H1 (cell line): ENCODE results near the gene CFAP44. TPM values are rescaled to one million over a fixed set of nuclear protein-coding genes. Genes with fewer than 3 reads are reported as not detected.

Experiments used
- CTCF ChIA-PET: fragments of 300-600 bp; sonication (Branson Sonifier 250); formaldehyde crosslinking; loops from one replicate; lab custom pipeline; 2021; ENCODE audit not compliant: partially characterized antibody; lab: Charles Lee
- POLR2A ChIA-PET: fragments of 300-600 bp; sonication (Branson Sonifier 250); formaldehyde crosslinking; loops from one replicate; lab custom pipeline; 2021; ENCODE audit warnings: inconsistent platforms; ENCODE audit not compliant: partially characterized antibody; lab: Charles Lee
- DNase-seq, 2 experiments: peaks; one replicate each; pipeline versions ENCODE4 v3.0.0 to v3.0.0-alpha.2; 2010 to 2022; ENCODE audit warnings: low spot score in 2 of 2, low read depth in 1 of 2, mixed read lengths in 1 of 2
- FAIRE-seq: peaks from 2 replicates; lab custom pipeline; 2011; peaks lifted over from hg19 to GRCh38; lab: Jason Lieb, UNC
- H2AFZ ChIP-seq: 2 replicates; pipeline ENCODE4 v1.8.1; 2012; ENCODE audit warnings: low read length, inconsistent platforms
- H2AK5ac ChIP-seq: 2 replicates; pipeline ENCODE4 v1.6.1; 2013; ENCODE audit warnings: low read depth, low read length
- H2BK120ac ChIP-seq: replicated peaks from 2 replicates; pipeline ENCODE3; 2013; ENCODE audit warnings: low read depth, low read length, inconsistent platforms
- H2BK12ac ChIP-seq: 2 replicates; pipeline ENCODE4 v1.6.1; 2013; ENCODE audit warnings: low read depth, low read length
- H2BK15ac ChIP-seq: 2 replicates; pipeline ENCODE4 v1.6.1; 2013; ENCODE audit warnings: low read length
- H2BK20ac ChIP-seq: 2 replicates; pipeline ENCODE4 v1.6.1; 2013; ENCODE audit warnings: low read length
- H2BK5ac ChIP-seq: 2 replicates; pipeline ENCODE4 v1.6.1; 2013; ENCODE audit warnings: low read depth, low read length
- H3K14ac ChIP-seq: 2 replicates; pipeline ENCODE4 v1.6.1; 2013; ENCODE audit warnings: inconsistent platforms; ENCODE audit not compliant: insufficient read length
- H3K18ac ChIP-seq: 2 replicates; pipeline ENCODE4 v1.6.1; 2013; ENCODE audit warnings: low read length; ENCODE audit errors: extremely low read depth
- H3K23ac ChIP-seq: 2 replicates; pipeline ENCODE4 v1.6.1; 2013; ENCODE audit warnings: inconsistent platforms; ENCODE audit not compliant: insufficient read length
- H3K23me2 ChIP-seq: 2 replicates; pipeline ENCODE4 v1.6.1; 2013; ENCODE audit warnings: low read depth, low read length
- H3K27ac ChIP-seq: 2 replicates; pipeline ENCODE4 v1.6.1; 2011; ENCODE audit warnings: low read depth, low read length, inconsistent platforms
- H3K27me3 ChIP-seq, 4 experiments: replicated peaks in 1 of 4; 1 replicate in 1 of 4; 2 replicates in 3 of 4; pipeline versions ENCODE4 v1.6.1 to v1.8.1; 2011 to 2013; ENCODE audit warnings: low read length in 3 of 4, mild to moderate bottlenecking in 3 of 4, inconsistent platforms in 2 of 4, mixed read lengths in 2 of 4, moderate library complexity in 1 of 4; ENCODE audit not compliant: control insufficient read depth in 3 of 4, insufficient read depth in 3 of 4; ENCODE audit errors: extremely low read depth in 1 of 4
- H3K36me3 ChIP-seq, 4 experiments: 2 replicates each; pipeline versions ENCODE4 v1.6.1 to v1.8.1; 2011 to 2013; ENCODE audit warnings: mild to moderate bottlenecking in 4 of 4, low read length in 3 of 4, moderate library complexity in 2 of 4, control low read depth in 1 of 4, inconsistent platforms in 1 of 4; ENCODE audit not compliant: insufficient read depth in 4 of 4, control insufficient read depth in 2 of 4
- H3K4ac ChIP-seq: replicated peaks from 2 replicates; pipeline ENCODE3; 2013; ENCODE audit warnings: low read length, low read depth, mixed read lengths, inconsistent platforms; ENCODE audit not compliant: insufficient read length
- H3K4me1 ChIP-seq, 4 experiments: replicated peaks in 1 of 4; 1 replicate in 1 of 4; 2 replicates in 3 of 4; pipeline versions ENCODE4 v1.6.1 to v1.8.1; 2011 to 2013; ENCODE audit warnings: low read length in 3 of 4, inconsistent platforms in 2 of 4, mixed read lengths in 1 of 4; ENCODE audit not compliant: insufficient read depth in 4 of 4, control insufficient read depth in 3 of 4
- H3K4me2 ChIP-seq, 2 experiments: 2 replicates each; pipeline versions ENCODE4 v1.6.1 to v1.8.1; 2011 to 2013; ENCODE audit warnings: low read depth in 2 of 2, low read length in 2 of 2, control low read depth in 1 of 2, inconsistent platforms in 1 of 2, mild to moderate bottlenecking in 1 of 2; ENCODE audit not compliant: insufficient read depth in 1 of 2
- H3K4me3 ChIP-seq, 4 experiments: fragments of 200-600, 300-600 bp in 1 of 4; sonication (generic), shearing (Covaris generic), sonication (Bioruptor Twin) in 1 of 4; 2 replicates each; pipeline versions ENCODE4 v1.5.1 to v1.8.1; 2011 to 2016; ENCODE audit warnings: low read length in 4 of 4, low read depth in 3 of 4, control low read depth in 2 of 4, inconsistent platforms in 2 of 4, mild to moderate bottlenecking in 2 of 4, mixed read lengths in 1 of 4, moderate library complexity in 1 of 4; ENCODE audit not compliant: insufficient read depth in 2 of 4; ENCODE audit errors: extremely low read depth in 1 of 4
- H3K56ac ChIP-seq: replicated peaks from 2 replicates; pipeline ENCODE3; 2013; ENCODE audit warnings: low read depth, mild to moderate bottlenecking, mixed read lengths, low read length, inconsistent platforms; ENCODE audit not compliant: insufficient read length
- H3K79me1 ChIP-seq: 2 replicates; pipeline ENCODE4 v1.6.1; 2013; ENCODE audit warnings: low read depth, low read length, control low read depth
- H3K79me2 ChIP-seq, 2 experiments: 2 replicates each; pipeline versions ENCODE4 v1.6.1 to v1.8.1; 2012 to 2013; ENCODE audit warnings: low read length in 2 of 2, mild to moderate bottlenecking in 2 of 2, inconsistent platforms in 1 of 2; ENCODE audit not compliant: insufficient read depth in 2 of 2, control insufficient read depth in 1 of 2
- H3K9ac ChIP-seq, 4 experiments: replicated peaks in 1 of 4; 1 replicate in 1 of 4; 2 replicates in 3 of 4; pipeline versions ENCODE4 v1.6.1 to v1.8.1; 2011 to 2013; ENCODE audit warnings: low read depth in 3 of 4, low read length in 3 of 4, control low read depth in 2 of 4, mild to moderate bottlenecking in 2 of 4, moderate library complexity in 2 of 4, inconsistent platforms in 1 of 4; ENCODE audit errors: extremely low read depth in 1 of 4
- H3K9me3 ChIP-seq, 2 experiments: 2 replicates each; pipeline versions ENCODE4 v1.6.1 to v1.8.1; 2012 to 2013; ENCODE audit warnings: mild to moderate bottlenecking in 2 of 2, moderate library complexity in 2 of 2, control low read depth in 1 of 2, inconsistent platforms in 1 of 2, low read depth in 1 of 2, low read length in 1 of 2, mixed read lengths in 1 of 2; ENCODE audit not compliant: insufficient read depth in 2 of 2
- H4K20me1 ChIP-seq, 2 experiments: replicated peaks in 1 of 2; 2 replicates each; pipeline versions ENCODE3 to v1.8.1; 2011 to 2013; ENCODE audit warnings: inconsistent platforms in 2 of 2, low read length in 2 of 2, mild to moderate bottlenecking in 1 of 2; ENCODE audit not compliant: insufficient read depth in 2 of 2, control insufficient read depth in 1 of 2
- H4K5ac ChIP-seq: 2 replicates; pipeline ENCODE4 v1.6.1; 2013; ENCODE audit warnings: low read length, low read depth, mixed read lengths, inconsistent platforms; ENCODE audit not compliant: insufficient read length
- H4K8ac ChIP-seq: 2 replicates; pipeline ENCODE4 v1.8.0; 2013; ENCODE audit warnings: mild to moderate bottlenecking, moderate library complexity, low read length, inconsistent platforms; ENCODE audit not compliant: insufficient read depth; ENCODE audit errors: extremely low read depth
- H4K91ac ChIP-seq: replicated peaks from 2 replicates; pipeline ENCODE3; 2013; ENCODE audit warnings: low read length, mixed read lengths, inconsistent platforms; ENCODE audit not compliant: insufficient read length
- GABPA ChIP-seq: IDR thresholded peaks from 2 replicates; pipeline ENCODE4 v1.6.1; 2011; ENCODE audit warnings: mild to moderate bottlenecking, low read length, moderate library complexity, borderline replicate concordance; ENCODE audit not compliant: insufficient read depth
- KDM5A ChIP-seq: fragments of 200-600 bp; IDR thresholded peaks from 2 replicates; pipeline ENCODE4 v1.7.1; 2012; ENCODE audit warnings: mild to moderate bottlenecking, low read length, inconsistent platforms, mixed read lengths
- POLR2A ChIP-seq, 2 experiments: IDR thresholded peaks; 1 replicate in 1 of 2; 2 replicates in 1 of 2; pipeline ENCODE4 v1.6.1; 2011; ENCODE audit warnings: low read depth in 2 of 2, low read length in 2 of 2, mild to moderate bottlenecking in 2 of 2; ENCODE audit errors: control extremely low read depth in 1 of 2
- SAP30 ChIP-seq: fragments of 300-600 bp; sonication (generic); IDR thresholded peaks from 2 replicates; pipeline ENCODE4 v1.7.1; 2012; ENCODE audit warnings: low read length, moderate library complexity, mild to moderate bottlenecking, inconsistent platforms; ENCODE audit not compliant: insufficient read depth, insufficient replicate concordance
- SRF ChIP-seq: IDR thresholded peaks from 2 replicates; pipeline ENCODE4 v1.6.1; 2011; ENCODE audit warnings: mild to moderate bottlenecking, low read depth, low read length, moderate library complexity
- polyA plus RNA-seq, 7 experiments: library from polyadenylated mRNA; depleted of rRNA in 3 of 7; stranded (reverse) in 5 of 7; unstranded in 2 of 7; fragments of >200 nt in 5 of 7; fragments of 200-250 nt in 2 of 7; gene quantifications; 1 replicate in 5 of 7; 2 replicates in 1 of 7; 4 replicates in 1 of 7; pipeline versions ENCODE4 v1.2.1 to v1.2.3, GENCODE V29; 2011 to 2013; ENCODE audit warnings: missing spikeins in 2 of 7, mixed read lengths in 2 of 7
- total RNA-seq: library from RNA; stranded (reverse); fragmentation: NEBNext Ultra II Directional; extraction: Animal tissue kit (Norgen Biotek cat#: 25700); gene quantifications from 2 replicates; pipeline ENCODE4 v1.2.1, GENCODE V29; 2021

Gene CFAP44
- total and polyA plus RNA-seq, 2 of the 8 experiments (the other 6 are each of a cell fraction or from before 2014, with no cell fraction given) = 0.45 to 0.60 TPM

DNA sequence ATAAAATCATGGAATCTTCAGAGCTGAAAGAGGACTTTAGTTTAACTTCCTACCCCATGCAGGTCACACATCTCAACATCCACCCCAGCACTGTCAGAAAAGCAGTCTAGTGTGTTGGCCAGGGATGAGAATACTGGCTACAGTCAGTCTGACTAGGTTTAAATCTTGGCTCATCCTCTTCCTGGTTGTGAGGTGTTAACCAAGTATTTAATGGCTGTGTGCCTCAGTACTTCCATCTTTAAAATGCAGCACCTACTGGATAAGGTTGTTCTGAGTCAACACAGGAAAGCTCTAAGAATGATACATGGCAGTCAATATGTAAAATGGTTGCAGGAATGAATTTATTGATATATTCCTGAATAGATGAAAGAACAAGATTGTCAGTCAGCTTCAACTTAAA lies 3.1 kb downstream of the CFAP44 start:
- H3K4ac ChIP-seq = no peak overlapping the region
- no peak overlapping the region for H2BK12ac ChIP-seq
- H3K23ac ChIP-seq = no peak overlapping the region
- no peak overlapping the region for H3K4me3 ChIP-seq
- H3K36me3 ChIP-seq = no peaks in the 10 kb centered on the region
- no peaks in the 10 kb centered on the region for H3K79me2 ChIP-seq
- H2BK15ac ChIP-seq = no peak overlapping the region
- H3K9me3 ChIP-seq = no peaks in the 10 kb centered on the region
- no peak overlapping the region for H2BK20ac ChIP-seq
- H4K8ac ChIP-seq = no peak overlapping the region
- DNase-seq = no peak
- H3K27ac ChIP-seq = no peak overlapping the region
- no peak overlapping the region for H3K56ac ChIP-seq
- H2BK5ac ChIP-seq = no peak overlapping the region
- POLR2A ChIA-PET = no interaction called here
- no peak overlapping the region for H3K14ac ChIP-seq
- peaks cover 2% of the 10 kb centered on the region; the same call in 1 of the 2 replicates for H3K23me2 ChIP-seq
- no peaks in the 10 kb centered on the region for H4K20me1 ChIP-seq
- H3K27me3 ChIP-seq = no peaks in the 10 kb centered on the region
- H4K5ac ChIP-seq = no peak overlapping the region
- no peak overlapping the region for H2AK5ac ChIP-seq
- no peak overlapping the region for H3K9ac ChIP-seq
- no peak overlapping the region for H2AFZ ChIP-seq
- H3K4me1 ChIP-seq = peaks cover 0 to 3% (median under 1%) of the 10 kb centered on the region in 4 experiments; a peak in 2 of 7 replicates
- CTCF ChIA-PET = interaction anchor here (1.2 kb wide), 1 partner anchor 150 kb away, joined by 5 read pairs; no protein-coding TSS in a partner anchor
- H3K79me1 ChIP-seq = no peaks in the 10 kb centered on the region
- H2BK120ac ChIP-seq = no peak overlapping the region
- H4K91ac ChIP-seq = no peak overlapping the region
- FAIRE-seq = no peak
- no peak overlapping the region for H3K4me2 ChIP-seq
- H3K18ac ChIP-seq = no peak overlapping the region
- TF ChIP-seq GABPA (no peak), POLR2A (IDR thresholded peaks at IDR 0.05; ENCODE audit: control extremely low read depth in 1 of 2, low read depth in 2 of 2, low read length in 2 of 2) (no peak), KDM5A (no peak), SRF (no peak), SAP30 (no peak)
